Measurements from ENCODE around the gene NEDD4L. TPM values are rescaled to one million over a fixed set of nuclear protein-coding genes. Genes with fewer than 3 reads are reported as not detected.

The NEDD4L gene
- polyA plus RNA-seq, 1 of the 3 experiments (the other 2 are of a cell fraction): 13.2 TPM

GRCh38 chr18:58239879-58240278 is 195.9 kb downstream of the NEDD4L start:
- H3K36me3 ChIP-seq (replicated peaks in 1 of 2; ENCODE audit: control insufficient read depth in 1 of 2, insufficient read depth in 2 of 2, low read length in 1 of 2): no peaks in the 10 kb centered on the region
- H3K9me3 ChIP-seq: no peaks in the 10 kb centered on the region
- H3F3A ChIP-seq (replicated peaks; ENCODE audit: insufficient read depth): no peaks in the 10 kb centered on the region
- TF ChIP-seq YY1 (IDR thresholded peaks at IDR 0.05; ENCODE audit: low read depth): no peak
- peak; percentile 28 for TF ChIP-seq JUND (IDR thresholded peaks at IDR 0.05)
- TF ChIP-seq MAX (IDR thresholded peaks at IDR 0.05; ENCODE audit: low read depth): no peak
- no peak for TF ChIP-seq FOXJ3 (CRISPR knock-in tag; IDR thresholded peaks at IDR 0.05)
- TF ChIP-seq EP300 (IDR thresholded peaks at IDR 0.05; ENCODE audit: borderline replicate concordance in 1 of 2, low read depth in 1 of 2, low read length in 1 of 2): peak in 1 of 2 experiments; percentile 26; a peak in 1 of 4 replicates
- peak; percentile 63; the same call in 1 of the 2 replicates for TF ChIP-seq PBX3 (IDR thresholded peaks at IDR 0.05)
- TF ChIP-seq FOSL2 (IDR thresholded peaks at IDR 0.05; ENCODE audit: borderline replicate concordance, low read depth): no peak
- no peak for TF ChIP-seq MEF2A (IDR thresholded peaks at IDR 0.05; ENCODE audit: borderline replicate concordance, low read depth)
- TF ChIP-seq TCF12 (IDR thresholded peaks at IDR 0.05): peak; percentile 67
- no peaks in the 10 kb centered on the region for H3K27me3 ChIP-seq (ENCODE audit: insufficient read depth)
- no peak overlapping the region for H3K4me3 ChIP-seq (ENCODE audit: low read depth in 2 of 2, low read length in 1 of 2)
- H3K79me2 ChIP-seq (ENCODE audit: insufficient read depth): no peaks in the 10 kb centered on the region
- H3K4me1 ChIP-seq (ENCODE audit: control insufficient read depth in 1 of 2, insufficient read depth in 2 of 2, low read depth in 1 of 2, low read length in 1 of 2): peaks cover 0 to 18% of the 10 kb centered on the region in 2 experiments; a peak in 1 of 4 replicates
- no peak overlapping the region for H3K9ac ChIP-seq
- no peak for DNase-seq
- no peak overlapping the region for H2AFZ ChIP-seq (ENCODE audit: low read depth)
- ChIA-PET CTCF (no interaction called here), POLR2A (no interaction called here)
- WGBS (ENCODE audit: low lambda C conversion rate): 44% methylated on average over 1 of the region's 1 CpG
- no peaks in the 10 kb centered on the region for H3K9me2 ChIP-seq
- H3K27ac ChIP-seq (ENCODE audit: low read depth in 2 of 2, low read length in 1 of 2): no peak overlapping the region
- no peaks in the 10 kb centered on the region for H4K20me1 ChIP-seq (ENCODE audit: insufficient read depth)
- no peak overlapping the region for H3K4me2 ChIP-seq

- Histone ChIP-seq H2AFZ (ENCODE audit: low read depth) (no peak overlapping the region), H3K9me2 (no peaks in the 10 kb centered on the region), H3K27ac (ENCODE audit: low read depth in 2 of 2, low read length in 1 of 2) (no peak overlapping the region), H3K4me2 (no peak overlapping the region), H3K79me2 (ENCODE audit: insufficient read depth) (no peaks in the 10 kb centered on the region), H3K36me3 (replicated peaks in 1 of 2; ENCODE audit: control insufficient read depth in 1 of 2, insufficient read depth in 2 of 2, low read length in 1 of 2) (no peaks in the 10 kb centered on the region), H3K9me3 (no peaks in the 10 kb centered on the region), H3K4me3 (ENCODE audit: low read depth in 2 of 2, low read length in 1 of 2) (no peak overlapping the region), H3F3A (replicated peaks; ENCODE audit: insufficient read depth) (no peaks in the 10 kb centered on the region), H3K9ac (no peak overlapping the region), H4K20me1 (ENCODE audit: insufficient read depth) (no peaks in the 10 kb centered on the region), H3K4me1 (ENCODE audit: control insufficient read depth in 1 of 2, insufficient read depth in 2 of 2, low read depth in 1 of 2, low read length in 1 of 2) (peaks cover 0 to 18% of the 10 kb centered on the region in 2 experiments; a peak in 1 of 4 replicates), H3K27me3 (ENCODE audit: insufficient read depth) (no peaks in the 10 kb centered on the region)
- DNase-seq: no peak
- no peak for TF ChIP-seq RAD21 (IDR thresholded peaks at IDR 0.05; ENCODE audit: low read length)
- TF ChIP-seq YY1 (IDR thresholded peaks at IDR 0.05; ENCODE audit: low read depth): no peak
- TF ChIP-seq PBX3 (IDR thresholded peaks at IDR 0.05): no peak
- no peak for TF ChIP-seq EP300 (IDR thresholded peaks at IDR 0.05; ENCODE audit: borderline replicate concordance in 1 of 2, low read depth in 1 of 2, low read length in 1 of 2)
- no peak for TF ChIP-seq NFIC (IDR thresholded peaks at IDR 0.05; ENCODE audit: borderline replicate concordance)
- no peak for TF ChIP-seq SMC3 (IDR thresholded peaks at IDR 0.05; ENCODE audit: low read depth, low read length)
- POLR2A ChIA-PET: no interaction called here
- CTCF ChIA-PET: no interaction called here
- 82% methylated on average over 5 of the region's 6 CpGs for whole genome bisulfite sequencing (ENCODE audit: low lambda C conversion rate)
These were observed 197.1 kb downstream of the NEDD4L start for GRCh38 chr18:58241026-58241679.

Measured in SK-N-SH (cell line).